GM12874 (cell line): ENCODE measurements around the gene PLD1.

Experiments
- CTCF ChIP-seq: IDR thresholded peaks from 2 replicates; pipeline ENCODE4 v1.5.1; 2011; ENCODE audit warnings: low read depth, mild to moderate bottlenecking, control low read depth, low read length, moderate library complexity; ENCODE audit not compliant: insufficient read depth

The PLD1 gene

GRCh38 chr3:171654809-171655208 is 155.5 kb downstream of the PLD1 start:
- no peak for TF ChIP-seq CTCF

DNA sequence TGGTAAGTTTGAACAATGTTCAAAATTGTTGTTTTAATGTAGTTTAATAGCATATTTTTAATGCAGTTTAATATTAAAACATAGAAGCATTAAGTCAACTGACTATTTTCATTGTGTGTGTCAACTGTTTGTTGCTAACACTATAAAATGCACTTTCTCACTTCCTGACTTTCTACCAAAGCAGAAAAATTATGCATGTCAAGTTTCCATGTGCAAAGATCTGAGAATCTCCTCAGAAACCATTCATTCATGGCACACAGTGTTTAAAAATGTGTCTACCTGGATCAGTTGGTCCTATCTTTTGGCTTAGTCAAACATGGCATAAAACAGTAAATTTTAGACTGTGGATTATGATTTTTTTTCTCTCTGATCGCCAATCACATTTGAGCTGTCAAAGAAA is 156.0 kb downstream of the PLD1 start:
- no peak for TF ChIP-seq CTCF

GRCh38 chr3:171653701-171654100 is 156.6 kb downstream of the PLD1 start:
- TF ChIP-seq CTCF: no peak

- no peak for TF ChIP-seq CTCF
Observed at GRCh38 chr3:171652932-171653331, 157.4 kb downstream of the PLD1 start.

GRCh38 chr3:171649911-171650592 is 160.2 kb downstream of the PLD1 start:
- TF ChIP-seq CTCF: no peak

- TF ChIP-seq CTCF: no peak
Observed at GRCh38 chr3:171649267-171649666, 161.0 kb downstream of the PLD1 start.

GRCh38 chr3:171648069-171648468 is 162.2 kb downstream of the PLD1 start:
- TF ChIP-seq CTCF: no peak
